GM18520 (cell line): Measurements from ENCODE around the gene FGF13.

Experiments used
- ATAC-seq: cut with Tn5 transposase; IDR thresholded peaks from one replicate; pipeline ENCODE4 v1.9.1; 2021; ENCODE audit not compliant: unreplicated experiment

The FGF13 gene

GRCh38 chrX:138711399-138712347 lies at the start of gene FGF13:
FGF13 (minus strand) TSS chrX:138711717; CDS start chrX:138711003, 714 bp downstream.
- ATAC-seq, result no peak

- ATAC-seq, result no peak
Observed at GRCh38 chrX:138759217-138759943, 47.9 kb upstream of the FGF13 start.

GRCh38 chrX:138756234-138756633 lies 44.7 kb upstream of the FGF13 start:
- no peak for ATAC-seq

GRCh38 chrX:138754861-138755260 lies 43.3 kb upstream of the FGF13 start:
- ATAC-seq, result no peak

- ATAC-seq, result no peak
Observed at GRCh38 chrX:138748480-138748879, 37.0 kb upstream of the FGF13 start.

GRCh38 chrX:138745196-138745595 lies 33.7 kb upstream of the FGF13 start:
- no peak for ATAC-seq

- no peak for ATAC-seq
Observed at GRCh38 chrX:138742217-138742616, 30.7 kb upstream of the FGF13 start.

- no peak for ATAC-seq
Observed at GRCh38 chrX:138740341-138740740, 28.8 kb upstream of the FGF13 start.

- no peak for ATAC-seq
Observed at GRCh38 chrX:138723301-138723700, 11.8 kb upstream of the FGF13 start.

- ATAC-seq, result no peak
Observed at GRCh38 chrX:138719396-138719795, 7.9 kb upstream of the FGF13 start.

- no peak for ATAC-seq
Observed at GRCh38 chrX:138718941-138719340, 7.4 kb upstream of the FGF13 start.

GRCh38 chrX:138710866-138711341 lies 613 bp downstream of the FGF13 start:
- no peak for ATAC-seq

GRCh38 chrX:138709886-138710791 lies 1.4 kb downstream of the FGF13 start:
- no peak for ATAC-seq

- ATAC-seq, result no peak
Observed at GRCh38 chrX:138708268-138708667, 3.2 kb downstream of the FGF13 start.

GRCh38 chrX:138704596-138704995 lies 6.9 kb downstream of the FGF13 start:
- no peak for ATAC-seq

GRCh38 chrX:138704101-138704500 lies 7.4 kb downstream of the FGF13 start:
- ATAC-seq, result no peak

GRCh38 chrX:138692591-138692990 lies 18.9 kb downstream of the FGF13 start:
- ATAC-seq, result no peak

GRCh38 chrX:138691186-138691585 lies 20.3 kb downstream of the FGF13 start:
- ATAC-seq, result no peak

- no peak for ATAC-seq
Observed at GRCh38 chrX:138690591-138690990, 20.9 kb downstream of the FGF13 start.

- ATAC-seq, result no peak
Observed at GRCh38 chrX:138683600-138683999, 27.9 kb downstream of the FGF13 start.

GRCh38 chrX:138669693-138670092 lies 41.8 kb downstream of the FGF13 start:
- no peak for ATAC-seq
